Ovary (tissue), 3 donors: Measurements from ENCODE around the gene AHRR.

ENCODE experiments used
- POLR2A ChIP-seq: fragments of 450-650 bp; IDR thresholded peaks from one replicate; pipeline ENCODE4 v1.6.1; 2017; ENCODE audit warnings: antibody characterized with exemption, mild to moderate bottlenecking, moderate library complexity
- TF ChIP-seq, protein P1 (sequence below), 3 donors: fragments of 450-650 bp in 2 of 3; fragments of 200-600 bp in 1 of 3; IDR thresholded peaks; one replicate each; pipeline versions ENCODE4 v1.5.1 to v1.8.0; 2016 to 2022; ENCODE audit warnings: antibody characterized with exemption in 3 of 3, mild to moderate bottlenecking in 1 of 3
- donor health status: DM: no; HTN: no; CAD: no.

GRCh38 chr5:403995-404394, 82.5 kb downstream of the AHRR start:
- no peak for TF ChIP-seq POLR2A
- TF ChIP-seq, protein P1, sequence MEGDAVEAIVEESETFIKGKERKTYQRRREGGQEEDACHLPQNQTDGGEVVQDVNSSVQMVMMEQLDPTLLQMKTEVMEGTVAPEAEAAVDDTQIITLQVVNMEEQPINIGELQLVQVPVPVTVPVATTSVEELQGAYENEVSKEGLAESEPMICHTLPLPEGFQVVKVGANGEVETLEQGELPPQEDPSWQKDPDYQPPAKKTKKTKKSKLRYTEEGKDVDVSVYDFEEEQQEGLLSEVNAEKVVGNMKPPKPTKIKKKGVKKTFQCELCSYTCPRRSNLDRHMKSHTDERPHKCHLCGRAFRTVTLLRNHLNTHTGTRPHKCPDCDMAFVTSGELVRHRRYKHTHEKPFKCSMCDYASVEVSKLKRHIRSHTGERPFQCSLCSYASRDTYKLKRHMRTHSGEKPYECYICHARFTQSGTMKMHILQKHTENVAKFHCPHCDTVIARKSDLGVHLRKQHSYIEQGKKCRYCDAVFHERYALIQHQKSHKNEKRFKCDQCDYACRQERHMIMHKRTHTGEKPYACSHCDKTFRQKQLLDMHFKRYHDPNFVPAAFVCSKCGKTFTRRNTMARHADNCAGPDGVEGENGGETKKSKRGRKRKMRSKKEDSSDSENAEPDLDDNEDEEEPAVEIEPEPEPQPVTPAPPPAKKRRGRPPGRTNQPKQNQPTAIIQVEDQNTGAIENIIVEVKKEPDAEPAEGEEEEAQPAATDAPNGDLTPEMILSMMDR (IDR thresholded peaks at IDR 0.05): no peak
